Measurements from ENCODE around the gene ODF2.
"Not testable (repeated sequence)": the region's sequence is repeated elsewhere in the genome, so short reads cannot be mapped to it uniquely, and the experiment has no call there.

The ODF2 gene

GRCh38 chr9:128422783-128423150 is 33.0 kb upstream of the ODF2 start:
- Histone ChIP-seq H3K79me2 (ENCODE audit: insufficient read depth, low read length) (no peaks in the 10 kb centered on the region), H3K36me3 (ENCODE audit: insufficient read depth, low read length) (no peaks in the 10 kb centered on the region), H3K4me3 (ENCODE audit: low read depth in 1 of 2, low read length in 2 of 2) (no peak overlapping the region), H3K4me2 (ENCODE audit: insufficient read depth, low read length) (no peak overlapping the region), H2AFZ (ENCODE audit: low read depth, low read length) (no peak overlapping the region), H3K27ac (ENCODE audit: low read length) (no peak overlapping the region), H3K9me3 (ENCODE audit: insufficient read depth, low read length, severe bottlenecking) (no peaks in the 10 kb centered on the region), H3K4me1 (ENCODE audit: insufficient read depth, low read length) (peaks cover 20% of the 10 kb centered on the region), H3K9ac (ENCODE audit: low read depth, low read length) (no peak overlapping the region), H4K20me1 (ENCODE audit: insufficient read depth, low read length) (no peaks in the 10 kb centered on the region; the same call in 1 of the 2 replicates), H3K27me3 (ENCODE audit: insufficient read depth, low read length, poor library complexity) (peaks cover 36% of the 10 kb centered on the region)
- no peak for ATAC-seq (ENCODE audit: insufficient read depth, low read depth)
- DNase-seq: no peak
- no peak for TF ChIP-seq CTCF (IDR thresholded peaks at IDR 0.05; ENCODE audit: borderline replicate concordance, extremely low read depth, low read length, poor library complexity, severe bottlenecking)
- TF ChIP-seq EZH2 (IDR thresholded peaks at IDR 0.05; ENCODE audit: borderline replicate concordance, low read depth, low read length, severe bottlenecking): no peak

GRCh38 chr9:128423356-128423755 is 32.5 kb upstream of the ODF2 start:
- H3K79me2 ChIP-seq (ENCODE audit: insufficient read depth, low read length); H3K4me3 ChIP-seq (ENCODE audit: low read depth in 1 of 2, low read length in 2 of 2); H2AFZ ChIP-seq (ENCODE audit: low read depth, low read length); H3K9me3 ChIP-seq (ENCODE audit: insufficient read depth, low read length, severe bottlenecking); H3K36me3 ChIP-seq (ENCODE audit: insufficient read depth, low read length); H3K4me2 ChIP-seq (ENCODE audit: insufficient read depth, low read length); H3K27ac ChIP-seq (ENCODE audit: low read length); DNase-seq; H3K9ac ChIP-seq (ENCODE audit: low read depth, low read length); ATAC-seq (ENCODE audit: insufficient read depth, low read depth); H4K20me1 ChIP-seq (ENCODE audit: insufficient read depth, low read length): not testable (repeated sequence)
- Histone ChIP-seq H3K27me3 (ENCODE audit: insufficient read depth, low read length, poor library complexity) (peaks cover 36% of the 10 kb centered on the region), H3K4me1 (ENCODE audit: insufficient read depth, low read length) (peaks cover 20% of the 10 kb centered on the region)

GRCh38 chr9:128424268-128424780 is 31.5 kb upstream of the ODF2 start:
- DNase-seq: no peak
- H3K4me3 ChIP-seq (ENCODE audit: low read depth in 1 of 2, low read length in 2 of 2): no peak overlapping the region
- peaks cover 31% of the 10 kb centered on the region for H3K27me3 ChIP-seq (ENCODE audit: insufficient read depth, low read length, poor library complexity)
- no peak overlapping the region for H3K27ac ChIP-seq (ENCODE audit: low read length)
- no peak overlapping the region for H3K9ac ChIP-seq (ENCODE audit: low read depth, low read length)
- H3K4me1 ChIP-seq (ENCODE audit: insufficient read depth, low read length): peaks cover 20% of the 10 kb centered on the region
- H3K36me3 ChIP-seq (ENCODE audit: insufficient read depth, low read length): no peaks in the 10 kb centered on the region
- no peaks in the 10 kb centered on the region for H3K9me3 ChIP-seq (ENCODE audit: insufficient read depth, low read length, severe bottlenecking)
- H4K20me1 ChIP-seq (ENCODE audit: insufficient read depth, low read length): no peaks in the 10 kb centered on the region; the same call in 1 of the 2 replicates
- no peak overlapping the region for H2AFZ ChIP-seq (ENCODE audit: low read depth, low read length)
- no peak for ATAC-seq (ENCODE audit: insufficient read depth, low read depth)
- no peak overlapping the region for H3K4me2 ChIP-seq (ENCODE audit: insufficient read depth, low read length)
- H3K79me2 ChIP-seq (ENCODE audit: insufficient read depth, low read length): no peaks in the 10 kb centered on the region
- no peak for TF ChIP-seq CTCF (IDR thresholded peaks at IDR 0.05; ENCODE audit: borderline replicate concordance, extremely low read depth, low read length, poor library complexity, severe bottlenecking)
- no peak for TF ChIP-seq EZH2 (IDR thresholded peaks at IDR 0.05; ENCODE audit: borderline replicate concordance, low read depth, low read length, severe bottlenecking)

GRCh38 chr9:128428644-128429512 is 26.9 kb upstream of the ODF2 start:
- Histone ChIP-seq H3K27me3 (ENCODE audit: insufficient read depth, low read length, poor library complexity) (no peaks in the 10 kb centered on the region), H4K20me1 (ENCODE audit: insufficient read depth, low read length) (no peaks in the 10 kb centered on the region), H3K9ac (ENCODE audit: low read depth, low read length) (no peak overlapping the region), H3K79me2 (ENCODE audit: insufficient read depth, low read length) (no peaks in the 10 kb centered on the region), H3K36me3 (ENCODE audit: insufficient read depth, low read length) (no peaks in the 10 kb centered on the region), H3K27ac (ENCODE audit: low read length) (no peak overlapping the region), H3K4me3 (ENCODE audit: low read depth in 1 of 2, low read length in 2 of 2) (no peak overlapping the region), H3K4me1 (ENCODE audit: insufficient read depth, low read length) (no peaks in the 10 kb centered on the region), H2AFZ (ENCODE audit: low read depth, low read length) (no peak overlapping the region), H3K4me2 (ENCODE audit: insufficient read depth, low read length) (no peak overlapping the region), H3K9me3 (ENCODE audit: insufficient read depth, low read length, severe bottlenecking) (no peaks in the 10 kb centered on the region)
- no peak for DNase-seq
- no peak for ATAC-seq (ENCODE audit: insufficient read depth, low read depth)
- no peak for TF ChIP-seq CTCF (IDR thresholded peaks at IDR 0.05; ENCODE audit: borderline replicate concordance, extremely low read depth, low read length, poor library complexity, severe bottlenecking)
- no peak for TF ChIP-seq EZH2 (IDR thresholded peaks at IDR 0.05; ENCODE audit: borderline replicate concordance, low read depth, low read length, severe bottlenecking)

Measured in DND-41 (cell line).